Measurements from ENCODE around the gene ARHGEF10L.

ARHGEF10L gene

GRCh38 chr1:17696417-17697301 lies 157.2 kb downstream of the ARHGEF10L start:
- no peaks in the 10 kb centered on the region for H3K36me3 ChIP-seq (ENCODE audit: control insufficient read depth in 2 of 2, insufficient read depth in 1 of 2, low read length in 2 of 2)
- H3K9me3 ChIP-seq (ENCODE audit: control insufficient read depth, insufficient read depth, low read depth, low read length) = no peaks in the 10 kb centered on the region
- no peak for TF ChIP-seq ZBTB7A (tag by site-specific recombination; IDR thresholded peaks at IDR 0.05; ENCODE audit: low read depth)
- no peak for TF ChIP-seq ZNF654 (tag by site-specific recombination; IDR thresholded peaks at IDR 0.05; ENCODE audit: low read depth)
- TF ChIP-seq ZNF16 (tag by site-specific recombination; IDR thresholded peaks at IDR 0.05; ENCODE audit: low read depth) = no peak
- no peak for TF ChIP-seq ZNF777 (tag by site-specific recombination; IDR thresholded peaks at IDR 0.05; ENCODE audit: borderline replicate concordance)
- TF ChIP-seq ZNF747 (tag by site-specific recombination; IDR thresholded peaks at IDR 0.05) = no peak
- no peak for TF ChIP-seq ZSCAN4 (tag by site-specific recombination; IDR thresholded peaks at IDR 0.05)
- no peak for TF ChIP-seq TSHZ1 (tag by site-specific recombination; IDR thresholded peaks at IDR 0.05; ENCODE audit: borderline replicate concordance)
- TF ChIP-seq PRDM6 (tag by site-specific recombination; IDR thresholded peaks at IDR 0.05) = no peak
- no peak for TF ChIP-seq ZBTB44 (tag by site-specific recombination; IDR thresholded peaks at IDR 0.05)
- TF ChIP-seq ZNF10 (tag by site-specific recombination; IDR thresholded peaks at IDR 0.05) = no peak
- TF ChIP-seq ZNF596 (tag by site-specific recombination; IDR thresholded peaks at IDR 0.05) = no peak
- TF ChIP-seq ZNF843 (tag by site-specific recombination; IDR thresholded peaks at IDR 0.05) = no peak
- TF ChIP-seq ZFP41 (tag by site-specific recombination; IDR thresholded peaks at IDR 0.05; ENCODE audit: borderline replicate concordance) = no peak
- no peak for TF ChIP-seq SCRT2 (tag by site-specific recombination; IDR thresholded peaks at IDR 0.05)
- no peak for TF ChIP-seq KLF17 (tag by site-specific recombination; IDR thresholded peaks at IDR 0.05)
- TF ChIP-seq ZNF211 (tag by site-specific recombination; IDR thresholded peaks at IDR 0.05; ENCODE audit: low read depth) = no peak
- TF ChIP-seq ZNF19 (tag by site-specific recombination; IDR thresholded peaks at IDR 0.05; ENCODE audit: low read depth) = no peak
- no peak for TF ChIP-seq ZBTB6 (tag by site-specific recombination; IDR thresholded peaks at IDR 0.05)
- no peak for TF ChIP-seq ZNF830 (tag by site-specific recombination; IDR thresholded peaks at IDR 0.05; ENCODE audit: low read depth)
- no peak overlapping the region for H3K27ac ChIP-seq (ENCODE audit: extremely low read depth, low read depth, low read length)
- ChIA-PET CTCF (interaction anchor here (0.6 to 3.4 kb wide), 19 partner anchors 10 to 981 kb away, joined by 3 to 19 read pairs (median 4); no protein-coding TSS in a partner anchor), POLR2A (interaction anchor here (1.5 kb wide), 1 partner anchor 35 kb away, joined by 3 read pairs; no protein-coding TSS in a partner anchor)
- no peak overlapping the region for H3K4me3 ChIP-seq (ENCODE audit: low read depth, low read length)
- H3K4me1 ChIP-seq (ENCODE audit: control insufficient read depth, insufficient read depth, low read length) = no peaks in the 10 kb centered on the region
